ENCODE data around the gene OGFR.

- TF ChIP-seq GATA1 (IDR thresholded peaks at IDR 0.05; ENCODE audit: low read depth, low read length), result no peak
- no peak for TF ChIP-seq POLR2A (IDR thresholded peaks at IDR 0.05; ENCODE audit: low read length)
Observed at GRCh38 chr20:62792182-62792939, 12.3 kb upstream of the OGFR start.

Data from erythroblast (primary cell).